H1 (cell line): ENCODE data around the gene PRDX2. TPM values are rescaled to one million over a fixed set of nuclear protein-coding genes. Genes with fewer than 3 reads are reported as not detected.
A peak's percentile ranks its signal among the peaks of the same experiment; 100 is the strongest.

Source experiments
- CTCF ChIA-PET: fragments of 300-600 bp; sonication (Branson Sonifier 250); formaldehyde crosslinking; loops from one replicate; lab custom pipeline; 2021; ENCODE audit not compliant: partially characterized antibody; lab: Charles Lee
- POLR2A ChIA-PET: fragments of 300-600 bp; sonication (Branson Sonifier 250); formaldehyde crosslinking; loops from one replicate; lab custom pipeline; 2021; ENCODE audit warnings: inconsistent platforms; ENCODE audit not compliant: partially characterized antibody; lab: Charles Lee
- DNase-seq, 2 experiments: peaks; one replicate each; pipeline versions ENCODE4 v3.0.0 to v3.0.0-alpha.2; 2010 to 2022; ENCODE audit warnings: low spot score in 2 of 2, low read depth in 1 of 2, mixed read lengths in 1 of 2
- FAIRE-seq: peaks from 2 replicates; lab custom pipeline; 2011; peaks lifted over from hg19 to GRCh38; lab: Jason Lieb, UNC
- H2AFZ ChIP-seq: 2 replicates; pipeline ENCODE4 v1.8.1; 2012; ENCODE audit warnings: low read length, inconsistent platforms
- H2AK5ac ChIP-seq: 2 replicates; pipeline ENCODE4 v1.6.1; 2013; ENCODE audit warnings: low read depth, low read length
- H2BK120ac ChIP-seq: replicated peaks from 2 replicates; pipeline ENCODE3; 2013; ENCODE audit warnings: low read depth, low read length, inconsistent platforms
- H2BK12ac ChIP-seq: 2 replicates; pipeline ENCODE4 v1.6.1; 2013; ENCODE audit warnings: low read depth, low read length
- H2BK15ac ChIP-seq: 2 replicates; pipeline ENCODE4 v1.6.1; 2013; ENCODE audit warnings: low read length
- H2BK20ac ChIP-seq: 2 replicates; pipeline ENCODE4 v1.6.1; 2013; ENCODE audit warnings: low read length
- H2BK5ac ChIP-seq: 2 replicates; pipeline ENCODE4 v1.6.1; 2013; ENCODE audit warnings: low read depth, low read length
- H3K14ac ChIP-seq: 2 replicates; pipeline ENCODE4 v1.6.1; 2013; ENCODE audit warnings: inconsistent platforms; ENCODE audit not compliant: insufficient read length
- H3K18ac ChIP-seq: 2 replicates; pipeline ENCODE4 v1.6.1; 2013; ENCODE audit warnings: low read length; ENCODE audit errors: extremely low read depth
- H3K23ac ChIP-seq: 2 replicates; pipeline ENCODE4 v1.6.1; 2013; ENCODE audit warnings: inconsistent platforms; ENCODE audit not compliant: insufficient read length
- H3K23me2 ChIP-seq: 2 replicates; pipeline ENCODE4 v1.6.1; 2013; ENCODE audit warnings: low read depth, low read length
- H3K27ac ChIP-seq: 2 replicates; pipeline ENCODE4 v1.6.1; 2011; ENCODE audit warnings: low read depth, low read length, inconsistent platforms
- H3K27me3 ChIP-seq, 4 experiments: replicated peaks in 1 of 4; 1 replicate in 1 of 4; 2 replicates in 3 of 4; pipeline versions ENCODE4 v1.6.1 to v1.8.1; 2011 to 2013; ENCODE audit warnings: low read length in 3 of 4, mild to moderate bottlenecking in 3 of 4, inconsistent platforms in 2 of 4, mixed read lengths in 2 of 4, moderate library complexity in 1 of 4; ENCODE audit not compliant: control insufficient read depth in 3 of 4, insufficient read depth in 3 of 4; ENCODE audit errors: extremely low read depth in 1 of 4
- H3K36me3 ChIP-seq, 4 experiments: 2 replicates each; pipeline versions ENCODE4 v1.6.1 to v1.8.1; 2011 to 2013; ENCODE audit warnings: mild to moderate bottlenecking in 4 of 4, low read length in 3 of 4, moderate library complexity in 2 of 4, control low read depth in 1 of 4, inconsistent platforms in 1 of 4; ENCODE audit not compliant: insufficient read depth in 4 of 4, control insufficient read depth in 2 of 4
- H3K4ac ChIP-seq: replicated peaks from 2 replicates; pipeline ENCODE3; 2013; ENCODE audit warnings: low read length, low read depth, mixed read lengths, inconsistent platforms; ENCODE audit not compliant: insufficient read length
- H3K4me1 ChIP-seq, 4 experiments: replicated peaks in 1 of 4; 1 replicate in 1 of 4; 2 replicates in 3 of 4; pipeline versions ENCODE4 v1.6.1 to v1.8.1; 2011 to 2013; ENCODE audit warnings: low read length in 3 of 4, inconsistent platforms in 2 of 4, mixed read lengths in 1 of 4; ENCODE audit not compliant: insufficient read depth in 4 of 4, control insufficient read depth in 3 of 4
- H3K4me2 ChIP-seq, 2 experiments: 2 replicates each; pipeline versions ENCODE4 v1.6.1 to v1.8.1; 2011 to 2013; ENCODE audit warnings: low read depth in 2 of 2, low read length in 2 of 2, control low read depth in 1 of 2, inconsistent platforms in 1 of 2, mild to moderate bottlenecking in 1 of 2; ENCODE audit not compliant: insufficient read depth in 1 of 2
- H3K4me3 ChIP-seq, 4 experiments: fragments of 200-600, 300-600 bp in 1 of 4; sonication (generic), shearing (Covaris generic), sonication (Bioruptor Twin) in 1 of 4; 2 replicates each; pipeline versions ENCODE4 v1.5.1 to v1.8.1; 2011 to 2016; ENCODE audit warnings: low read length in 4 of 4, low read depth in 3 of 4, control low read depth in 2 of 4, inconsistent platforms in 2 of 4, mild to moderate bottlenecking in 2 of 4, mixed read lengths in 1 of 4, moderate library complexity in 1 of 4; ENCODE audit not compliant: insufficient read depth in 2 of 4; ENCODE audit errors: extremely low read depth in 1 of 4
- H3K56ac ChIP-seq: replicated peaks from 2 replicates; pipeline ENCODE3; 2013; ENCODE audit warnings: low read depth, mild to moderate bottlenecking, mixed read lengths, low read length, inconsistent platforms; ENCODE audit not compliant: insufficient read length
- H3K79me1 ChIP-seq: 2 replicates; pipeline ENCODE4 v1.6.1; 2013; ENCODE audit warnings: low read depth, low read length, control low read depth
- H3K79me2 ChIP-seq, 2 experiments: 2 replicates each; pipeline versions ENCODE4 v1.6.1 to v1.8.1; 2012 to 2013; ENCODE audit warnings: low read length in 2 of 2, mild to moderate bottlenecking in 2 of 2, inconsistent platforms in 1 of 2; ENCODE audit not compliant: insufficient read depth in 2 of 2, control insufficient read depth in 1 of 2
- H3K9ac ChIP-seq, 4 experiments: replicated peaks in 1 of 4; 1 replicate in 1 of 4; 2 replicates in 3 of 4; pipeline versions ENCODE4 v1.6.1 to v1.8.1; 2011 to 2013; ENCODE audit warnings: low read depth in 3 of 4, low read length in 3 of 4, control low read depth in 2 of 4, mild to moderate bottlenecking in 2 of 4, moderate library complexity in 2 of 4, inconsistent platforms in 1 of 4; ENCODE audit errors: extremely low read depth in 1 of 4
- H3K9me3 ChIP-seq, 2 experiments: 2 replicates each; pipeline versions ENCODE4 v1.6.1 to v1.8.1; 2012 to 2013; ENCODE audit warnings: mild to moderate bottlenecking in 2 of 2, moderate library complexity in 2 of 2, control low read depth in 1 of 2, inconsistent platforms in 1 of 2, low read depth in 1 of 2, low read length in 1 of 2, mixed read lengths in 1 of 2; ENCODE audit not compliant: insufficient read depth in 2 of 2
- H4K20me1 ChIP-seq, 2 experiments: replicated peaks in 1 of 2; 2 replicates each; pipeline versions ENCODE3 to v1.8.1; 2011 to 2013; ENCODE audit warnings: inconsistent platforms in 2 of 2, low read length in 2 of 2, mild to moderate bottlenecking in 1 of 2; ENCODE audit not compliant: insufficient read depth in 2 of 2, control insufficient read depth in 1 of 2
- H4K5ac ChIP-seq: 2 replicates; pipeline ENCODE4 v1.6.1; 2013; ENCODE audit warnings: low read length, low read depth, mixed read lengths, inconsistent platforms; ENCODE audit not compliant: insufficient read length
- H4K8ac ChIP-seq: 2 replicates; pipeline ENCODE4 v1.8.0; 2013; ENCODE audit warnings: mild to moderate bottlenecking, moderate library complexity, low read length, inconsistent platforms; ENCODE audit not compliant: insufficient read depth; ENCODE audit errors: extremely low read depth
- H4K91ac ChIP-seq: replicated peaks from 2 replicates; pipeline ENCODE3; 2013; ENCODE audit warnings: low read length, mixed read lengths, inconsistent platforms; ENCODE audit not compliant: insufficient read length
- CEBPB ChIP-seq: IDR thresholded peaks from 2 replicates; pipeline ENCODE4 v1.6.1; 2012; ENCODE audit warnings: low read depth, low read length
- FOSL1 ChIP-seq: IDR thresholded peaks from 2 replicates; pipeline ENCODE4 v1.6.1; 2011; ENCODE audit warnings: mild to moderate bottlenecking, low read depth, low read length, moderate library complexity; ENCODE audit not compliant: insufficient read depth
- JUND ChIP-seq: IDR thresholded peaks from 2 replicates; pipeline ENCODE4 v1.6.1; 2011; ENCODE audit warnings: mild to moderate bottlenecking, improper control_type of control experiment, low read length
- RAD21 ChIP-seq, 2 experiments: IDR thresholded peaks in 1 of 2; conservative IDR thresholded peaks in 1 of 2; 2 replicates each; pipeline ENCODE4 v1.6.1; 2011; ENCODE audit warnings: low read depth in 2 of 2, low read length in 2 of 2, improper control_type of control experiment in 1 of 2, inconsistent platforms in 1 of 2, mild to moderate bottlenecking in 1 of 2, moderate library complexity in 1 of 2
- SP1 ChIP-seq: IDR thresholded peaks from 2 replicates; pipeline ENCODE4 v1.6.1; 2011; ENCODE audit warnings: low read depth, low read length
- WGBS, 2 experiments: shearing (Covaris generic) in 1 of 2; methylation state at CpG; one replicate each; pipeline versions ENCODE4 v1.1.6 to v1.1.7; 2013 to 2015; ENCODE audit warnings: low lambda C conversion rate in 2 of 2, mixed read lengths in 2 of 2, inconsistent platforms in 1 of 2, low coverage in 1 of 2, missing lambda C conversion rate in 1 of 2; ENCODE audit not compliant: insufficient replicate concordance in 2 of 2, insufficient coverage in 1 of 2, insufficient read length in 1 of 2; ENCODE audit errors: extremely low coverage in 1 of 2, missing lambda C conversion rate in 1 of 2; 5-methylcytosine and 5-hydroxymethylcytosine counted together
- polyA plus RNA-seq, 7 experiments: library from polyadenylated mRNA; depleted of rRNA in 3 of 7; stranded (reverse) in 5 of 7; unstranded in 2 of 7; fragments of >200 nt in 5 of 7; fragments of 200-250 nt in 2 of 7; gene quantifications; 1 replicate in 5 of 7; 2 replicates in 1 of 7; 4 replicates in 1 of 7; pipeline versions ENCODE4 v1.2.1 to v1.2.3, GENCODE V29; 2011 to 2013; ENCODE audit warnings: missing spikeins in 2 of 7, mixed read lengths in 2 of 7
- total RNA-seq: library from RNA; stranded (reverse); fragmentation: NEBNext Ultra II Directional; extraction: Animal tissue kit (Norgen Biotek cat#: 25700); gene quantifications from 2 replicates; pipeline ENCODE4 v1.2.1, GENCODE V29; 2021
- TF ChIP-seq, protein P1 (sequence below), 3 experiments: IDR thresholded peaks; 1 replicate in 2 of 3; 2 replicates in 1 of 3; pipeline versions ENCODE4 v1.5.1 to v1.6.1; 2011; ENCODE audit warnings: low read length in 3 of 3, mild to moderate bottlenecking in 3 of 3, inconsistent platforms in 2 of 3, low read depth in 1 of 3, moderate library complexity in 1 of 3; ENCODE audit not compliant: insufficient read depth in 1 of 3; ENCODE audit errors: control extremely low read depth in 1 of 3

PRDX2 gene
- total and polyA plus RNA-seq, 2 of the 8 experiments (the other 6 are each of a cell fraction or from before 2014, with no cell fraction given): 380 to 748 TPM

DNA sequence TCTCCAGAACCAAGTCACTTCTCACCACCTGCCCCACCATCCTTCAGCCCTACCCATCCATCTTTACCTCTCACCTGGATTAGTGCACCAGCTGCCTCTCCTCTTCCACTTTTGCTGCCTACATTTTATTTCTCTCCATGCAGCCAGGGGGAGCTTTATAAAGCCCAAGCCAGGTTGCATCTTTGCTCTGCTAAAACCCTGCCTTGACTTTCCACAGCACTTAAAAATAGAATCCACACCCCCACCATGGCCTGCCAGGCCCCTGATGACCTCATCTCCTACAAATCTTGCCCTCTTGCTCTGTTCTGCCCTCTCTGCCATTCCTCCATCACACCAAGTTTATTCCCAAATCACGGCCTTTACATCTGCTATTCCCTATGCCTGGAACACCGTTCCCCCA, 28.0 kb downstream of the PRDX2 start:
- POLR2A ChIA-PET: interaction anchor here (0.9 to 16.6 kb wide), 8 partner anchors 9 to 77 kb away, joined by 3 to 317 read pairs (median 10); partner anchors contain the start of genes FBXW9, JUNB, PRDX2 and THSD8
- Histone ChIP-seq H2BK120ac (no peak overlapping the region), H4K8ac (no peak overlapping the region), H3K9ac (no peak overlapping the region), H3K4me3 (no peak overlapping the region), H3K79me1 (no peaks in the 10 kb centered on the region), H3K23ac (no peak overlapping the region), H3K36me3 (peaks cover 0 to 12% (median 5%) of the 10 kb centered on the region in 4 experiments; a peak in 6 of 8 replicates), H3K9me3 (no peaks in the 10 kb centered on the region), H2BK15ac (no peak overlapping the region), H3K23me2 (peaks cover 15% of the 10 kb centered on the region; the same call in 1 of the 2 replicates), H4K5ac (no peak overlapping the region), H2AK5ac (no peak overlapping the region), H4K20me1 (peaks cover 0 to 3% of the 10 kb centered on the region in 2 experiments), H2BK20ac (no peak overlapping the region), H3K27me3 (no peaks in the 10 kb centered on the region), H2BK12ac (no peak overlapping the region), H3K18ac (no peak overlapping the region), H2BK5ac (no peak overlapping the region), H4K91ac (no peak overlapping the region), H3K4me1 (peaks cover 2 to 20% (median 11%) of the 10 kb centered on the region in 4 experiments), H3K79me2 (no peaks in the 10 kb centered on the region), H3K56ac (no peak overlapping the region), H3K4ac (no peak overlapping the region), H3K27ac (no peak overlapping the region), H2AFZ (no peak overlapping the region), H3K14ac (no peak overlapping the region), H3K4me2 (no peak overlapping the region)
- no peak for DNase-seq
- FAIRE-seq: no peak
- 96% methylated on average over 2 of the region's 2 CpGs; no CpG with 5 or more reads in 1 of the 2 experiments for WGBS, 2 experiments
- TF ChIP-seq CEBPB: no peak
- TF ChIP-seq RAD21 (IDR thresholded peaks at IDR 0.05 in 1 of 2, conservative IDR thresholded peaks at IDR 0.05 in 1 of 2; ENCODE audit: low read depth in 2 of 2, low read length in 2 of 2): no peak
- TF ChIP-seq, protein P1, sequence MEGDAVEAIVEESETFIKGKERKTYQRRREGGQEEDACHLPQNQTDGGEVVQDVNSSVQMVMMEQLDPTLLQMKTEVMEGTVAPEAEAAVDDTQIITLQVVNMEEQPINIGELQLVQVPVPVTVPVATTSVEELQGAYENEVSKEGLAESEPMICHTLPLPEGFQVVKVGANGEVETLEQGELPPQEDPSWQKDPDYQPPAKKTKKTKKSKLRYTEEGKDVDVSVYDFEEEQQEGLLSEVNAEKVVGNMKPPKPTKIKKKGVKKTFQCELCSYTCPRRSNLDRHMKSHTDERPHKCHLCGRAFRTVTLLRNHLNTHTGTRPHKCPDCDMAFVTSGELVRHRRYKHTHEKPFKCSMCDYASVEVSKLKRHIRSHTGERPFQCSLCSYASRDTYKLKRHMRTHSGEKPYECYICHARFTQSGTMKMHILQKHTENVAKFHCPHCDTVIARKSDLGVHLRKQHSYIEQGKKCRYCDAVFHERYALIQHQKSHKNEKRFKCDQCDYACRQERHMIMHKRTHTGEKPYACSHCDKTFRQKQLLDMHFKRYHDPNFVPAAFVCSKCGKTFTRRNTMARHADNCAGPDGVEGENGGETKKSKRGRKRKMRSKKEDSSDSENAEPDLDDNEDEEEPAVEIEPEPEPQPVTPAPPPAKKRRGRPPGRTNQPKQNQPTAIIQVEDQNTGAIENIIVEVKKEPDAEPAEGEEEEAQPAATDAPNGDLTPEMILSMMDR (IDR thresholded peaks at IDR 0.05; ENCODE audit: control extremely low read depth in 1 of 3, insufficient read depth in 1 of 3, low read depth in 1 of 3, low read length in 3 of 3): peak in 2 of 3 experiments; percentile 15 to 33; a peak in 2 of 4 replicates
- TF ChIP-seq FOSL1: no peak
- no peak for TF ChIP-seq JUND
- TF ChIP-seq SP1: no peak
- CTCF ChIA-PET: interaction anchor here (0.6 to 11.2 kb wide), 13 partner anchors 10 to 90 kb away, joined by 3 to 137 read pairs (median 5); partner anchors contain the start of genes JUNB, PRDX2 and THSD8
